ENCODE results near the gene DDX49.

DNA sequence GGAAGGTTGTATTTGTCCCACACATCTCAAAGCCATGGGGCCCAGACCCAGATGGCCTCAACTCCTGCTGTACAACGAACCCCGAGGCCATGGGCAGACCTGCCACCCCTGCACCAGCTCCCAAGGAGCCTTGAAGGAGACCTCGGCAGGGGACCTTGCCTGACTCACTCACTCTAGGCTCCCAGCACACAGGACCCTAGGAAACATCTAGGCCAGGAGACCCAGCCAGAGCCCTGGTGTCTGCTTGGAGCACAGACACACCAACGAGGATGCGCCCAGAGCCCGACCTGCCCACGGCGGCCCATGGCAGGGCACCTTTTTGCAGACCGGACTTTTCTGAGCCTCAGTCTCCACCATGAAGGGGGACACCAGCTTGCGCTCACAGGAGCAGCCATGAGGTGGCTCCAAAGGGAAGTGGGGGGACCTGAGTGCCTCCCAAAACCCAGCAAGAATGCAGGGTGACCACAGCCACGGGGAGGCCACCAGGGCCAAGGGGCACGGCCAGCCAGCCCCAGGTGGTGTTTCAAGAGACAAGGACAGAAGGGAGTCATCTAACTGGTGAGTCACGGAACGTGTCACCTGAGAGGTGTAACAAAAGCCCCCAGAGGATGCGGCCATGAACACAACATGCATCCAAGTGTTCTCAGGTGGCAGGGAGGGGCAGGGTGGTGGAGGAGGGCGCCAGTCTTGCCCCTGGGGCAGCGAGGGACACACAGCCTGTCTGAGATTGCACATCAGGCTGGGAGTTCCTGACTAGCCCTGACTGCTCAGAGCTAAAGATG is 18.6 kb upstream of the DDX49 start:
- TF ChIP-seq CTCF (IDR thresholded peaks at IDR 0.05) (no peak), EP300 (IDR thresholded peaks at IDR 0.05) (no peak), POLR2A (IDR thresholded peaks at IDR 0.05) (no peak)
